SU-DHL-6 (cell line): ENCODE data around the gene BCL2.

Experiments used
- EZH2phosphoT487 ChIP-seq: fragments of 200-600 bp; sonication (generic), shearing (Covaris generic); conservative IDR thresholded peaks from 2 replicates; pipeline ENCODE4 v1.6.1; 2018; ENCODE audit warnings: mild to moderate bottlenecking, antibody characterized with exemption, low read length, moderate library complexity, mixed read lengths
- TF ChIP-seq, protein P1 (sequence below): fragments of 200-600 bp; sonication (generic); IDR thresholded peaks from one replicate; pipeline ENCODE4 v1.5.1; 2017; ENCODE audit warnings: antibody characterized with exemption, mild to moderate bottlenecking, low read length, moderate library complexity; ENCODE audit not compliant: insufficient read depth, poor library complexity, severe bottlenecking

DNA sequence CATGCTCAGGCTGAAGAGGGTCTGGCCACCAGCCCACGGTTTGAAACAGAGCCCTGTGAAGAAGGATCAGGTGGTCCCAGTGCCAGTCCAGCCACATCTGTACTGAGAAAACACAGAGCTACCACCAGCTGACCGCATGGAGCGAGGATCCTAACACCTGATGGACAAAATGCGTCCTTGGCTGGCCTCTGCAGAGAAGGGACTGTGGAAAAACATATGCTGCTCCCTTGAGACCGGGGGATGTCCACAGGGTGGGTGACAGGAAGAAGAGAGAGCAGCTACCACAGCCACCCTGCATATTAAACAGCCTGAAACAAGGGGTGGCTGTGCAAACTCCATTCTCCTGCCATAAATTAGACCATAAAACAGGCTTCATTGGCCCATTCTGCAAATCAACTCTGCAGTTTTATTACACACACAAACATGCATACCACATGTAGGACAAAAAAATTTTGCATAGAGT lies 137.2 kb downstream of the BCL2 start:
- TF ChIP-seq, protein P1, sequence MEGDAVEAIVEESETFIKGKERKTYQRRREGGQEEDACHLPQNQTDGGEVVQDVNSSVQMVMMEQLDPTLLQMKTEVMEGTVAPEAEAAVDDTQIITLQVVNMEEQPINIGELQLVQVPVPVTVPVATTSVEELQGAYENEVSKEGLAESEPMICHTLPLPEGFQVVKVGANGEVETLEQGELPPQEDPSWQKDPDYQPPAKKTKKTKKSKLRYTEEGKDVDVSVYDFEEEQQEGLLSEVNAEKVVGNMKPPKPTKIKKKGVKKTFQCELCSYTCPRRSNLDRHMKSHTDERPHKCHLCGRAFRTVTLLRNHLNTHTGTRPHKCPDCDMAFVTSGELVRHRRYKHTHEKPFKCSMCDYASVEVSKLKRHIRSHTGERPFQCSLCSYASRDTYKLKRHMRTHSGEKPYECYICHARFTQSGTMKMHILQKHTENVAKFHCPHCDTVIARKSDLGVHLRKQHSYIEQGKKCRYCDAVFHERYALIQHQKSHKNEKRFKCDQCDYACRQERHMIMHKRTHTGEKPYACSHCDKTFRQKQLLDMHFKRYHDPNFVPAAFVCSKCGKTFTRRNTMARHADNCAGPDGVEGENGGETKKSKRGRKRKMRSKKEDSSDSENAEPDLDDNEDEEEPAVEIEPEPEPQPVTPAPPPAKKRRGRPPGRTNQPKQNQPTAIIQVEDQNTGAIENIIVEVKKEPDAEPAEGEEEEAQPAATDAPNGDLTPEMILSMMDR, result no peak
- TF ChIP-seq EZH2phosphoT487, result no peak
